MCF 10A (cell line): ENCODE measurements around the gene THADA. TPM values are rescaled to one million over a fixed set of nuclear protein-coding genes. Genes with fewer than 3 reads are reported as not detected.

Source experiments
- BruUV-seq: library from RNA; stranded (reverse); fragments of 400-500 nt; replicated peaks from 2 replicates; lab custom pipeline; 2021; lab: Mats Ljungman, UMichigan
- CTCF ChIA-PET: fragments of 300-600 bp; sonication (Branson Sonifier 250); formaldehyde crosslinking; extraction: SDS; loops from one replicate; lab custom pipeline; 2021; ENCODE audit warnings: antibody characterized with exemption, inconsistent platforms; lab: Yijun Ruan, JAX
- POLR2A ChIA-PET: fragments of 300-600, 350-650 bp; sonication (Branson Sonifier 250); formaldehyde crosslinking; extraction: SDS; loops from one replicate; lab custom pipeline; 2020; ENCODE audit warnings: antibody characterized with exemption, inconsistent platforms; lab: Yijun Ruan, JAX
- DNase-seq: peaks from one replicate; pipeline ENCODE4 v3.0.0-alpha.2; 2018; ENCODE audit not compliant: unreplicated experiment
- H3K27ac Mint-ChIP-seq: one replicate; pipeline ENCODE4 v1.8.0; 2022; ENCODE audit warnings: mild to moderate bottlenecking, low read depth, mixed read lengths; ENCODE audit not compliant: unreplicated experiment
- H3K27me3 Mint-ChIP-seq: one replicate; pipeline ENCODE4 v1.8.0; 2022; ENCODE audit warnings: mixed read lengths; ENCODE audit not compliant: insufficient read depth, unreplicated experiment
- H3K36me3 Mint-ChIP-seq: one replicate; pipeline ENCODE4 v1.8.0; 2022; ENCODE audit warnings: mild to moderate bottlenecking, moderate library complexity, mixed read lengths; ENCODE audit not compliant: insufficient read depth, unreplicated experiment
- H3K4me1 Mint-ChIP-seq: one replicate; pipeline ENCODE4 v1.8.0; 2022; ENCODE audit warnings: mixed read lengths; ENCODE audit not compliant: insufficient read depth, unreplicated experiment
- H3K4me3 Mint-ChIP-seq: one replicate; pipeline ENCODE4 v1.8.0; 2022; ENCODE audit warnings: mild to moderate bottlenecking, moderate library complexity, mixed read lengths; ENCODE audit not compliant: unreplicated experiment
- H3K9me3 Mint-ChIP-seq: one replicate; pipeline ENCODE4 v1.8.0; 2022; ENCODE audit warnings: mixed read lengths; ENCODE audit not compliant: unreplicated experiment
- CTCF ChIP-seq: fragments of 200-600 bp; IDR thresholded peaks from one replicate; pipeline ENCODE4 v1.8.0; 2022; ENCODE audit warnings: antibody characterized with exemption, mild to moderate bottlenecking; ENCODE audit not compliant: unreplicated experiment
- intact Hi-C: fragments of 100-400 bp; cut with micrococcal nuclease; formaldehyde crosslinking; loops from 2 replicates; pipeline ENCODE4 v1.14.1; 2022
- total RNA-seq: library from RNA; stranded (reverse); gene quantifications from 2 replicates; pipeline ENCODE4 v1.2.3, GENCODE V29; 2022

THADA gene
- total RNA-seq, 1 experiment from 2014 or later = 49.8 TPM

GRCh38 chr2:43333101-43333655, 262.7 kb downstream of the THADA start:
- POLR2A ChIA-PET = interaction anchor here (1.0 to 1.3 kb wide), 3 partner anchors 14 to 106 kb away, joined by 3 read pairs; partner anchors contain the start of gene ZFP36L2
- Mint-ChIP-seq H3K4me3 (no peak overlapping the region), H3K36me3 (peaks cover 23% of the 10 kb centered on the region), H3K9me3 (no peaks in the 10 kb centered on the region), H3K4me1 (peaks cover 14% of the 10 kb centered on the region), H3K27ac (peak overlapping the region; percentile 56), H3K27me3 (no peaks in the 10 kb centered on the region)
- intact Hi-C loops = no loop called here
- CTCF ChIA-PET = interaction anchor here (0.7 kb wide), 1 partner anchor 24 kb away, joined by 3 read pairs; no protein-coding TSS in a partner anchor
- BruUV-seq = no TSS peak
- DNase-seq = no peak
- TF ChIP-seq CTCF = no peak

- ChIA-PET CTCF (interaction anchor here (0.7 kb wide), 1 partner anchor 24 kb away, joined by 3 read pairs; no protein-coding TSS in a partner anchor), POLR2A (interaction anchor here (1.3 kb wide), 1 partner anchor 106 kb away, joined by 3 read pairs; the partner anchor contains the start of gene ZFP36L2)
- no peaks in the 10 kb centered on the region for H3K27me3 Mint-ChIP-seq
- intact Hi-C loops = no loop called here
- peaks cover 14% of the 10 kb centered on the region for H3K4me1 Mint-ChIP-seq
- H3K9me3 Mint-ChIP-seq = no peaks in the 10 kb centered on the region
- H3K36me3 Mint-ChIP-seq = peaks cover 23% of the 10 kb centered on the region
- no peak overlapping the region for H3K27ac Mint-ChIP-seq
- no peak overlapping the region for H3K4me3 Mint-ChIP-seq
- no peak for DNase-seq
- TF ChIP-seq CTCF = no peak
- BruUV-seq = no TSS peak
Measured at GRCh38 chr2:43332653-43333052, 263.2 kb downstream of the THADA start.

- H3K36me3 Mint-ChIP-seq = peaks cover 23% of the 10 kb centered on the region
- ChIA-PET POLR2A (interaction anchor here (0.8 to 1.0 kb wide), 2 partner anchors 9 to 56 kb away, joined by 3 read pairs; no protein-coding TSS in a partner anchor), CTCF (interaction anchor here (0.5 to 0.9 kb wide), 5 partner anchors 17 to 357 kb away, joined by 3 to 4 read pairs (median 3); no protein-coding TSS in a partner anchor)
- no peak for TF ChIP-seq CTCF
- H3K27ac Mint-ChIP-seq = no peak overlapping the region
- H3K27me3 Mint-ChIP-seq = no peaks in the 10 kb centered on the region
- intact Hi-C loops = no loop called here
- no TSS peak for BruUV-seq
- H3K9me3 Mint-ChIP-seq = no peaks in the 10 kb centered on the region
- H3K4me3 Mint-ChIP-seq = no peak overlapping the region
- peaks cover 14% of the 10 kb centered on the region for H3K4me1 Mint-ChIP-seq
- DNase-seq = no peak
Measured at GRCh38 chr2:43331422-43331821, 264.4 kb downstream of the THADA start.

- DNase-seq = no peak
- Mint-ChIP-seq H3K27ac (no peak overlapping the region), H3K36me3 (peaks cover 13% of the 10 kb centered on the region), H3K4me1 (peaks cover 20% of the 10 kb centered on the region), H3K9me3 (peaks cover 7% of the 10 kb centered on the region), H3K4me3 (no peak overlapping the region), H3K27me3 (no peaks in the 10 kb centered on the region)
- intact Hi-C loops = no loop called here
- ChIA-PET CTCF (interaction anchor here (1.3 kb wide), 1 partner anchor 9 kb away, joined by 3 read pairs; no protein-coding TSS in a partner anchor), POLR2A (interaction anchor here (0.6 to 1.5 kb wide), 3 partner anchors 9 to 1004 kb away, joined by 3 to 5 read pairs (median 4); no protein-coding TSS in a partner anchor)
- TF ChIP-seq CTCF = no peak
- BruUV-seq = no TSS peak
Measured at GRCh38 chr2:43329637-43330036, 266.2 kb downstream of the THADA start.
